SK-MEL-5 (cell line): ENCODE data around the gene NRG3. TPM values are rescaled to one million over a fixed set of nuclear protein-coding genes. Genes with fewer than 3 reads are reported as not detected.
A peak's percentile ranks its signal among the peaks of the same experiment; 100 is the strongest.

Experiments used
- DNase-seq: peaks from one replicate; pipeline ENCODE4 v3.0.0-alpha.2; 2016; ENCODE audit warnings: low read depth, low spot score
- in situ Hi-C: cut with HindIII; loops from 2 replicates; pipeline ENCODE4 v1.10.0; 2016; ENCODE audit warnings: low sequenced_read_pairs, high pct_unique_total_duplicates, low pct_unique_long_range_greater_than_20kb
- total RNA-seq: library from RNA; depleted of rRNA; stranded (reverse); fragments of >200 nt; shearing (Covaris generic); gene quantifications from 2 replicates; pipeline ENCODE4 v1.2.3, GENCODE V29; 2014

The NRG3 gene
- total RNA-seq, 1 experiment from 2014 or later = 4.6 TPM

DNA sequence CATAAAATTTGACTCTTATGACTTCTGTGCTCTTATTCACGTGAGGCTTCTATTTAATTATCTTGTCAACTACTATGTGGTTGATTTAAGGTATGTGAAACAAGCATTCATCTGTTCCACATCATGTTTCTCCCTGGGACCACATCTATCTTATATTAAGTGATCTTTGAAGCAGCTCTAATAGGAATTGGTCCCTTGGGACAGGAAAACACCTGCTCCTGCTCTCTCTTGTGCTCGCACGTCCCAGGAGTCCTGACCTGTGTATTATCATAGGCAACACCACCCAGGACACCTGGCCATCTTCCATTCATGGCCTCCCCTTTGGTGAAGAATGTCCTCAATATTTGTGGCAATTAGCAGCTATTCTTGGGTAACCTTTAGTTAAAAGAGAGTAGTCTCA lies 269.2 kb downstream of the NRG3 start:
- in situ Hi-C loops = no loop called here
- no peak for DNase-seq

GRCh38 chr10:82148764-82149163 lies 273.8 kb downstream of the NRG3 start:
- in situ Hi-C loops = no loop called here
- no peak for DNase-seq

GRCh38 chr10:82149674-82150073 lies 274.7 kb downstream of the NRG3 start:
- in situ Hi-C loops = no loop called here
- DNase-seq = no peak

DNA sequence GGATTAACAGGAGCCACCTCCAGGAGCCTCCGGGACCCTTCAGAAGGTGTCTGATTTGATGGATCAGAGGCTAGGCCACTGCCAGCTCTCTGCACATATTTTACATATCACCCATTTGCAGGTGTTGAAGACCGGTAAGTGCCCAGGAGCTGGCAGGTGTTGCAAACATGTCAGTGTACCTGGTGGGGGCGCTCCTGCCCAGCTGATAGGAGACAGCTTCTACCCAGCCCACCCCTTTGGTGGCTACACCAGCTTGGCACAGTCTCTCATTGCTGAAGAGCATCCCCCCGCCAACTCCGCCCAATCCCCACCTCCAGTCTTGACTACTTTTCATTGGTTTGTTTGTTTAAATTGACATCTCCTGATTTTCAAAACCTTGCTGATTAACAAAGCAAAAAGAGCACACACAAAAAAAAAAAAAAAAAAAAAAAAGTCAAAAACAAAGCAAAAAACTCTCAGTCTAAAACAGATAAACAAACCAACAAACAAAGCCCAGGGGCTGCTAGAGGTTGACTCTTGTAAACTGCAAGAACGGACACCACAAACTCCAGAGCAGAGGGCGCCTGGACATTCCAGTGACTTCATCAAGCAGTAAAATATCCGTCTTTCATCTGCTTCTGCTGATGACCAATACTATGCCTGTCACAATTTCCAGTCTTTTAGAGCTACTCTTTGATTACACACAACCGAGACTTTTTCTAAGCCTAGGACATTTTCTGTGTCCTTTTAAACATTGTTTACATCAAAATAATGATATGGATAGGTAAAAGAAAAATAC lies 275.3 kb downstream of the NRG3 start:
- DNase-seq = peak; percentile 51
- in situ Hi-C loops = no loop called here

- DNase-seq = no peak
- in situ Hi-C loops = no loop called here
Observed at GRCh38 chr10:82160307-82160706, 285.3 kb downstream of the NRG3 start.

- in situ Hi-C loops = no loop called here
- no peak for DNase-seq
Observed at GRCh38 chr10:82161264-82161663, 286.3 kb downstream of the NRG3 start.

DNA sequence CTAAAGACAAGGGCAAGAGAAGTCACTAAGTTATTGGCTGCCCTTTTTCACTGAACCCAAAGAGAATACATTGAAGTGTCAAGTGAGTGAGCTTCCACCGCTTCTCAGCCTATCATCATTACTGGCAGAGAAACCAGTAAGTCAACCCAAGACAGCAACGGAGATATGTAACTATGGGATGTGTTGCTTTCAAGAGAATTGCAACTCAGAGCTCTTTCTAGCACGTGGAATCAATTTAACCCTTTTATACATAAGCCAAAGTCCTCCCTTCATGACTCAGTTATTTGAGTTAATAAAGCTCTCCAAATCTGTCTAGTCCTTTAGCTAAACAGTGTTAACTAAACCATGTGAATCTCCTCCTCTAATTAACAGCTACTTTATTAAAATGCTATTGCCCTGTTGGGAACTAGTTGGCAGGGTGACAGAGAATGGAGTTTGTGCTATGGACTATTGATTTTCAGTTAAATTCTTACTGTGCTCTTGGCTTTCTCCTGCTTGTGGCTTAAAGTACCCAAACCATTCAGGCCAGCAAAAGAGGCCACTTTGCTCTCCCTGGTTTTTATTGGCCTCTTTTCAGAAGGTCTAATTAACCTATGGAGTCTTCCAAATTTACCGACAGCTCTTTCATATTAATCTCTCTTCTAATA lies 287.7 kb downstream of the NRG3 start:
- in situ Hi-C loops = no loop called here
- DNase-seq = no peak

DNA sequence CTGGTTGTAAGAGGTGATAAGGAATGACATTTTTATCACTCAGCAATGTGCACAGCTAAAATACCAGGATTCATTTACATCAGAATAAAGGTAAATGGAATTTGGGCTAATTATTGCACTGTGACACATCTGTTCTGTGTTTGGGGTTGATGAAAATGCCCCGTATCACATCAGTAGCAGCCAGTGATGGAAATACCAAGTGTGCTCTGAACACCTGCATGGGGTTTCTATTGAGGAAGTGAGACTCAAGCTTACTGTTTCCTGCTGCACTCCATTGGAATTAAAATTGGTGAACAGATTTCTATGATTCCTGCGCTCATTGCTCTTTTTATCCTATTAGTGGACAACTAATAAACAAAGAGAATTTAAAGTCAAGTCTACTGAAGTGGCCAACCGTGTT lies 296.9 kb downstream of the NRG3 start:
- in situ Hi-C loops = no loop called here
- no peak for DNase-seq

DNA sequence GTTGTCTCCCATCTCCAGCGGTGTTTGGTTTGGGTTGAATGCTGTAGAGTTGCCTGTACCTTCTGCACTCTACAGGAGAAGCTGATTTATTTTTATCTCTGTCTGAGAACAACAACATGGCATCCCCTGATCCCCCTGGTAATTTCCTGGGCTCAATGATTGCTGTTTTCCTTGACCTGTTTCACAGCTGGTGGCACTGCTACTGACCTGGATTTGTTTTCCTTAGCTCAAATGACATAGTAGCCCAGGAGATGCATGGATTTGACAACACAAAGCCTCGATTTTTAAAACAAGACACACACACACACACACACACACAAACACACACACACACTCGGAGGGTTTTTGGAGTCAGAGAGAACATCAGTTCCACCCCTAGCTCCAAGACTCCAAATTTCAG lies 301.6 kb downstream of the NRG3 start:
- in situ Hi-C loops = no loop called here
- DNase-seq = no peak

- peak; percentile 80 for DNase-seq
- in situ Hi-C loops = no loop called here
Observed at GRCh38 chr10:82190432-82191260, 315.7 kb downstream of the NRG3 start.

GRCh38 chr10:82191653-82192052 lies 316.7 kb downstream of the NRG3 start:
- DNase-seq = no peak
- in situ Hi-C loops = no loop called here

- in situ Hi-C loops = no loop called here
- DNase-seq = no peak
Observed at GRCh38 chr10:82192665-82193064, 317.7 kb downstream of the NRG3 start.

- in situ Hi-C loops = no loop called here
- no peak for DNase-seq
Observed at GRCh38 chr10:82194419-82194818, 319.4 kb downstream of the NRG3 start.

GRCh38 chr10:82206831-82207230 lies 331.8 kb downstream of the NRG3 start:
- DNase-seq = no peak
- in situ Hi-C loops = no loop called here

DNA sequence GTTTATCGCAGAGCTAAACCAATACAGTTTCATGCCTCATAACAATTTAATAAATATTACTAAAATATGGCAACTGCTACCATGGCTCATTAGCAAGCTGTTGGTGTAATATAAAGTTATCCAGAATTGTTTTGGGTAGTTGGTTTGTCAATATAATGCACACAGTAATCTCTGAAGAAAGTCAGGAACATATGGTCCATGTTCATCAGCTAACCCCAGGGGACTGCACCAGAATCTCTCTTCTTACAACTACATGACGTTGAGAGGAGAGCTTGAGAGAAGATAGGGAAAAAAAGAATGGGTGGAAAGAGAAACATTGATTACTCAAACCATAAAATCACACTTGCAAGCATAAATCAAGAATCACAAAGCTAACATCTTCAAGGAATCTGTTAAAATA lies 333.7 kb downstream of the NRG3 start:
- in situ Hi-C loops = no loop called here
- DNase-seq = no peak

DNA sequence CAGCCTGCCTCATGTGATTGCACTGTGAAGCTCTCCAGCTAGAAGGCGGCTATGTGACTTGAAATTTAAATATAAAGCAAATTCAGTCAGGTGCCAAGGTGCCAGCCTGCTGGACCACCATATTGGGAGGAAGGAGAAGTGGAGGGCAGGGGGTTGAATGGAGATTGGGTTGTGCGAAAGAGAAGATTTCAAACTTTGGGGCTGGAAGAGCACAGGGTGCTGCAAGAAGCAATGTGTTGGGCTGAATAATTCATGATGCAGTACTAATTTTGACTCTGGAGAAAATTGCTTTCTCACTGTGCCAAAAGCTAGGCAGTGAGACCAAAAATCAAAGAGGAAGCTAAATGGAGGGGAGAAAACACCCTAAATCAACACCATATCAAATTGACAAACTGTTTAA lies 335.3 kb downstream of the NRG3 start:
- in situ Hi-C loops = no loop called here
- DNase-seq = no peak

- no peak for DNase-seq
- in situ Hi-C loops = no loop called here
Observed at GRCh38 chr10:82211346-82211745, 336.4 kb downstream of the NRG3 start.

DNA sequence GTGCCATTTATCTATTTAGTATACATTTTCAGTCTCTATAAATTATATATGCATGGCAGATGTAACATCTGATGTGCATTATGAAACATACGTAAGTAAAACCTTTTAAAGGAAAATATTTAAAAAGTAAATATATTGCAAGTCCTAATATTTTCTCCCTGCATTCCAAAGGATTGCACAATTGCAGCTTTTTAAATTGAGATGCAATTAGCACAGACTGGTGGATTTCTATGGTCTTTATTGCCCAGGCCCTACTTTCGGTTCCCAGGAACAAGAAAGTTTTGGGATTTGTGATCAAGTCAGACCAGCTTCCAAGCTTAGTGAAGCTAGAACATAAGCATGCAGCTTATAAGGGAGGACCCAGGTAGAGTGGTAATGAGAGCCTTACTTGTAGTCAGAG lies 337.8 kb downstream of the NRG3 start:
- in situ Hi-C loops = no loop called here
- no peak for DNase-seq

GRCh38 chr10:82213784-82214183 lies 338.8 kb downstream of the NRG3 start:
- DNase-seq = no peak
- in situ Hi-C loops = no loop called here
